BJ (cell line): ENCODE data around the gene SLC38A8. TPM values are rescaled to one million over a fixed set of nuclear protein-coding genes. Genes with fewer than 3 reads are reported as not detected.

Source experiments
- CTCF ChIA-PET: fragments of 350-600 bp; formaldehyde crosslinking; extraction: SDS; loops from one replicate; lab custom pipeline; 2021; ENCODE audit warnings: antibody characterized with exemption, inconsistent platforms; lab: Yijun Ruan, JAX
- POLR2A ChIA-PET: fragments of 300-600 bp; sonication (Branson Sonifier 250); formaldehyde crosslinking; extraction: SDS; loops from one replicate; lab custom pipeline; 2021; ENCODE audit warnings: antibody characterized with exemption; lab: Charles Lee
- DNase-seq: peaks from one replicate; pipeline ENCODE4 v3.0.0-alpha.2; 2011; ENCODE audit warnings: low read depth
- H3K27me3 ChIP-seq: 2 replicates; pipeline ENCODE4 v1.6.0; 2011; ENCODE audit warnings: low read length; ENCODE audit not compliant: control insufficient read depth, insufficient read depth
- H3K36me3 ChIP-seq: 2 replicates; pipeline ENCODE4 v1.5.1; 2011; ENCODE audit warnings: low read length; ENCODE audit not compliant: control insufficient read depth, insufficient read depth
- H3K4me3 ChIP-seq: 2 replicates; pipeline ENCODE4 v1.5.1; 2011; ENCODE audit warnings: low read depth, mild to moderate bottlenecking, control low read depth, low read length
- polyA plus RNA-seq: library from polyadenylated mRNA; depleted of rRNA; stranded (reverse); fragments of >200 nt; gene quantifications from 2 replicates; pipeline ENCODE4 v1.2.3, GENCODE V29; 2011
- TF ChIP-seq, protein P1 (sequence below): IDR thresholded peaks from 2 replicates; pipeline ENCODE4 v1.5.1; 2011; ENCODE audit warnings: low read depth, mild to moderate bottlenecking, control low read depth, inconsistent platforms, low read length, moderate library complexity; ENCODE audit not compliant: insufficient read depth

Gene SLC38A8
- polyA plus RNA-seq, 1 experiment = not detected

DNA sequence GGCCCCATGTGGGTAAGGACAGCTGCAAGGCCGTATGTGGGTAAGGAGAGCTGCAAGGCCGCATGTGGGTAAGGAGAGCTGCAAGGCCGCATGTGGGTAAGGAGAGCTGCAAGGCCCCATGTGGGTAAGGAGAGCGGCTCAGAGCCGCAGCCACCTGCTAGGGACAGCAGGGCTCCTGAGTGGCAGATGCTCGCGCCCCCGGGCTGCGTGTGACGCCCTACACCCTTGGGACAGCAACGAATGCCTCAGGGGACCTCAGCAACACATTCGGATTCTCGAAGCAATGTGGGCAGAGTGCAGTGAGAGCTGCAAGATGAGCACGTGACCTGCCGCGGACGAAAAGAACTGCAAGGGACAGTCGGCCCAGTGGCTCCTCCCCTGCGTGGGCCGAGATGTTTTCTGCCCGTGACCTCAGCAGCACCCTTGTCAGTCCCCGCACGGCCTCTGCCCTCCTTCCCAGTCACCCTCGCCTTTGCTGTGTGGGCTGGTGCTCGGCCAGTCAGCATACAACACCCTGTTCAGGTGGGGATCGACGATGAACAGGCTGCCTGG is 9.6 kb upstream of the SLC38A8 start:
- Histone ChIP-seq H3K36me3 (peaks cover 31% of the 10 kb centered on the region), H3K4me3 (no peak overlapping the region), H3K27me3 (no peaks in the 10 kb centered on the region)
- TF ChIP-seq, protein P1, sequence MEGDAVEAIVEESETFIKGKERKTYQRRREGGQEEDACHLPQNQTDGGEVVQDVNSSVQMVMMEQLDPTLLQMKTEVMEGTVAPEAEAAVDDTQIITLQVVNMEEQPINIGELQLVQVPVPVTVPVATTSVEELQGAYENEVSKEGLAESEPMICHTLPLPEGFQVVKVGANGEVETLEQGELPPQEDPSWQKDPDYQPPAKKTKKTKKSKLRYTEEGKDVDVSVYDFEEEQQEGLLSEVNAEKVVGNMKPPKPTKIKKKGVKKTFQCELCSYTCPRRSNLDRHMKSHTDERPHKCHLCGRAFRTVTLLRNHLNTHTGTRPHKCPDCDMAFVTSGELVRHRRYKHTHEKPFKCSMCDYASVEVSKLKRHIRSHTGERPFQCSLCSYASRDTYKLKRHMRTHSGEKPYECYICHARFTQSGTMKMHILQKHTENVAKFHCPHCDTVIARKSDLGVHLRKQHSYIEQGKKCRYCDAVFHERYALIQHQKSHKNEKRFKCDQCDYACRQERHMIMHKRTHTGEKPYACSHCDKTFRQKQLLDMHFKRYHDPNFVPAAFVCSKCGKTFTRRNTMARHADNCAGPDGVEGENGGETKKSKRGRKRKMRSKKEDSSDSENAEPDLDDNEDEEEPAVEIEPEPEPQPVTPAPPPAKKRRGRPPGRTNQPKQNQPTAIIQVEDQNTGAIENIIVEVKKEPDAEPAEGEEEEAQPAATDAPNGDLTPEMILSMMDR = no peak
- ChIA-PET CTCF (no interaction called here), POLR2A (no interaction called here)
- no peak for DNase-seq

DNA sequence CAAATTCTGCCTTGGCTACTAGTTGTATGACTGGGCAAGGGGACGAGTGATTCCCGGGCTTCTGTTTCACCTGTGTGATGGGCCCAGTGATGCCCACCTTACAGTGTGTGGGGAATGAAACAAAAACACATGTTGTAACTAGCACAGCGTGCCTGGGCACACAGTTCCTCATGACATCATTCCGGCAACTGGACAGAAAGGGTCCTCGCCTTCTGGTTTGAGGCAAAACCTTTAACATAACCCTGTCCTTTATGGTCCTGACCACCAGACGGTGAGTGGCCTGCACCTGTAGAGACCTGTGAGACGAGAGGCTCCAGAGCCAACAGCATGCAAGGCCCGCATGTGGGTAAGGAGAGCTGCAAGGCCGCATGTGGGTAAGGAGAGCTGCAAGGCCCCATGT is 7.7 kb upstream of the SLC38A8 start:
- Histone ChIP-seq H3K36me3 (peaks cover 26% of the 10 kb centered on the region), H3K4me3 (no peak overlapping the region), H3K27me3 (no peaks in the 10 kb centered on the region)
- no peak for DNase-seq
- POLR2A ChIA-PET = no interaction called here
- TF ChIP-seq, protein P1 = no peak
- CTCF ChIA-PET = interaction anchor here (1.0 kb wide), 1 partner anchor 123 kb away, joined by 3 read pairs; no protein-coding TSS in a partner anchor

DNA sequence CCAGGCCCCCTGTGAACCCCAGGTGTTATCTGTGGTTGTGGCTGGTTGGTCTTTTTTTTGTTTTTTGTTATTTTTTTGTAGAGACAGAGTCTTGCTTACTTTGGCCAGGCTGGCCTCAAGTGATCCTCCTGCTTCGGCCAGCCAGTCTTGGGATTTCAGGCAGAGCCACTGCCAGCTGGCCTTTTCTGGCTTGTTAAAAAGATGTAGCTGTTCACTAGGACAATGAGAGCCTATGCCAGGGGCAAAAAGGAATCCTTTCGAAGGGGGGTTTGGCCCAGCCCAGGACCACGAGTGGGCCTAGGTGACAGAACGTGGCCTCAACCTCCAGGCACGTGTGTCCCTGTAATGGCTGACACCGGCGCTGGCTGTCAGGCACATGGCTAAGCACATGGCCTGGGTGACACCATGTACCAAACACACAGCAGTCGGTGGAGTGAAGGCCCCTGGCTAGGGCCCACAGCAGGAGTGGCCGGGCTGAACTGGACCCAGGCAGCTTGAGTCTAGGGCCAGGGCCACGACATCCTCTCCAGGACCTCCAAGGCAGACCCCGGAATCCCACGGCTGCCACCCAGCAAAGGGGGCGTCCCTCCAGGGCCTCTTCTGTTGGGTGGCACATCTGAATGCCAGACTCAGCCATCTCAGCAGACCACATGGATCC is 6.9 kb upstream of the SLC38A8 start:
- CTCF ChIA-PET = no interaction called here
- POLR2A ChIA-PET = no interaction called here
- H3K27me3 ChIP-seq = no peaks in the 10 kb centered on the region
- peaks cover 19% of the 10 kb centered on the region for H3K36me3 ChIP-seq
- no peak overlapping the region for H3K4me3 ChIP-seq
- TF ChIP-seq, protein P1 = no peak
- no peak for DNase-seq

DNA sequence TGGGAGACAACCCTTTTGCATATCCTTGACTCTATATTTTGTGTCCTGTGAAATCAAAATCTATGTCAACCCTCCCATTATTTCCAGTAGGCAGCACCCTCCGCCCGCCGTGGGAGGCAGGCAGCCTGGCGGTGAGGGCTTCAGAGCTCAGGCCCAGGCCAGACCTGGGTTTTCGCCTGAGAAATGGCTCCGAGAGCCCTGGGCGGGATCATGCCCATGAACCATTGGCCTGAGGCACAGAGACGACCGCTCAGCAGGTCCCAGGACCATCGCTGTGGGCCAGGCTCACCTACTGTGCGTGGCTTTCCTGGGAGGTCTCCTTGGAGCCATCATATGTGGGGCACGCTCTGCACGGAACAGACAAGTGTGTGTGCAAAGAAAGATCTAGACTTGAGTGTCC is 6.3 kb upstream of the SLC38A8 start:
- TF ChIP-seq, protein P1 = no peak
- Histone ChIP-seq H3K36me3 (peaks cover 14% of the 10 kb centered on the region), H3K27me3 (no peaks in the 10 kb centered on the region), H3K4me3 (no peak overlapping the region)
- POLR2A ChIA-PET = no interaction called here
- CTCF ChIA-PET = interaction anchor here (1.0 to 1.4 kb wide), 2 partner anchors 12 to 17 kb away, joined by 4 to 6 read pairs; no protein-coding TSS in a partner anchor
- no peak for DNase-seq

DNA sequence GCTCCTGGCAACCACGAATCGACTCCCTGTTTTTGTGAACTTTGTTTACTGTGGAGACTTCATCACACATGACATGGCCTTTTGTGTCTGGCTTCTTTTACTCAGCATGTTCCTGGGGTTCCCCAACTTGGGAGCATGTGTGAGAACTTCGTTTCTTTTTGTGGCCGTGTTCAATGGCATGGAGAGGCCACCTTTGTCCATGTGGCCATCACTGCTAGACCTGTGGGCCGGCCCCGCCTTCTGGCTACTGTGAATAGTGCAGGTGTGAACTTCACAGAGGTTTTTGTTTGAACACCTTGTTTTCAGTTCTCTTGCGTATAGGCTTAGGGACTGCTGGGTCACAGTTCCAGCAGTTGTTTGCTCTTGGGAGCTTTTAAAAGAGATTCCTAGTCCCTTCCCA is 5.7 kb upstream of the SLC38A8 start:
- ChIA-PET POLR2A (no interaction called here), CTCF (interaction anchor here (1.0 to 2.2 kb wide), 3 partner anchors 12 to 91 kb away, joined by 4 to 7 read pairs (median 6); no protein-coding TSS in a partner anchor)
- TF ChIP-seq, protein P1 = no peak
- Histone ChIP-seq H3K4me3 (no peak overlapping the region), H3K36me3 (peaks cover 12% of the 10 kb centered on the region), H3K27me3 (no peaks in the 10 kb centered on the region)
- DNase-seq = no peak
